Mesenchymal stem cell (in vitro differentiated cells and primary cell): ENCODE results near the gene CHMP3. TPM values are rescaled to one million over a fixed set of nuclear protein-coding genes. Genes with fewer than 3 reads are reported as not detected.

Experiments used
- DNase-seq: peaks from one replicate; pipeline ENCODE4 v3.0.0-alpha.2; 2013
- H2AFZ ChIP-seq: one replicate; pipeline ENCODE4 v1.6.1; 2013; ENCODE audit warnings: low read depth, mild to moderate bottlenecking, control low read depth, inconsistent platforms, low read length, moderate library complexity
- H2AK5ac ChIP-seq: 2 replicates; pipeline ENCODE4 v1.6.1; 2013; ENCODE audit warnings: low read length, moderate library complexity, mild to moderate bottlenecking, inconsistent platforms; ENCODE audit not compliant: severe bottlenecking
- H2BK120ac ChIP-seq: one replicate; pipeline ENCODE4 v1.6.1; 2013; ENCODE audit warnings: low read depth, mild to moderate bottlenecking, inconsistent platforms, low read length, moderate library complexity
- H2BK12ac ChIP-seq, 2 experiments: one replicate each; pipeline ENCODE4 v1.6.1; 2013; ENCODE audit warnings: inconsistent platforms in 2 of 2, low read length in 2 of 2, mild to moderate bottlenecking in 2 of 2, moderate library complexity in 2 of 2, control low read depth in 1 of 2
- H2BK15ac ChIP-seq: one replicate; pipeline ENCODE4 v1.6.1; 2013; ENCODE audit warnings: mild to moderate bottlenecking, low read depth, inconsistent platforms; ENCODE audit not compliant: poor library complexity, severe bottlenecking
- H2BK5ac ChIP-seq: 2 replicates; pipeline ENCODE4 v1.6.1; 2013; ENCODE audit warnings: low read depth, mild to moderate bottlenecking, low read length, control low read depth, inconsistent platforms; ENCODE audit not compliant: poor library complexity, severe bottlenecking
- H3K14ac ChIP-seq, 2 experiments: one replicate each; pipeline ENCODE4 v1.6.1; 2013; ENCODE audit warnings: inconsistent platforms in 2 of 2, low read length in 2 of 2, control low read depth in 1 of 2, mild to moderate bottlenecking in 1 of 2, moderate library complexity in 1 of 2
- H3K18ac ChIP-seq, 2 experiments: one replicate each; pipeline ENCODE4 v1.6.1; 2013; ENCODE audit warnings: inconsistent platforms in 2 of 2, low read length in 2 of 2, control low read depth in 1 of 2, low read depth in 1 of 2, mild to moderate bottlenecking in 1 of 2
- H3K23ac ChIP-seq, 2 experiments: one replicate each; pipeline ENCODE4 v1.6.1; 2013; ENCODE audit warnings: inconsistent platforms in 2 of 2, low read length in 2 of 2, mild to moderate bottlenecking in 2 of 2, moderate library complexity in 2 of 2, control low read depth in 1 of 2
- H3K27ac ChIP-seq: 2 replicates; pipeline ENCODE4 v1.5.1; 2013; ENCODE audit warnings: mild to moderate bottlenecking, moderate library complexity, low read length, control low read depth, inconsistent platforms; ENCODE audit not compliant: poor library complexity, severe bottlenecking
- H3K27me3 ChIP-seq, 2 experiments: 2 replicates each; pipeline versions ENCODE4 v1.6.1 to v1.7.0; 2013; ENCODE audit warnings: low read length in 2 of 2, mild to moderate bottlenecking in 2 of 2, moderate library complexity in 2 of 2, control low read depth in 1 of 2, inconsistent platforms in 1 of 2; ENCODE audit not compliant: control insufficient read depth in 1 of 2, insufficient read depth in 1 of 2
- H3K36me3 ChIP-seq, 2 experiments: 2 replicates each; pipeline versions ENCODE4 v1.6.1 to v1.7.0; 2013; ENCODE audit warnings: low read length in 2 of 2, control low read depth in 1 of 2, inconsistent platforms in 1 of 2, low read depth in 1 of 2, mild to moderate bottlenecking in 1 of 2; ENCODE audit not compliant: insufficient read depth in 2 of 2, control insufficient read depth in 1 of 2
- H3K4ac ChIP-seq, 2 experiments: one replicate each; pipeline ENCODE4 v1.6.1; 2013; ENCODE audit warnings: inconsistent platforms in 2 of 2, low read length in 2 of 2, mild to moderate bottlenecking in 2 of 2, moderate library complexity in 2 of 2, control low read depth in 1 of 2, low read depth in 1 of 2
- H3K4me1 ChIP-seq: 2 replicates; pipeline ENCODE4 v1.6.1; 2013; ENCODE audit warnings: low read depth, low read length, control low read depth; ENCODE audit not compliant: control insufficient read depth, insufficient read depth
- H3K4me2 ChIP-seq: 2 replicates; pipeline ENCODE4 v1.6.1; 2013; ENCODE audit warnings: low read length, mild to moderate bottlenecking, inconsistent platforms; ENCODE audit not compliant: poor library complexity, severe bottlenecking
- H3K4me3 ChIP-seq, 2 experiments: 2 replicates each; pipeline versions ENCODE4 v1.5.1 to v1.7.0; 2013; ENCODE audit warnings: low read length in 2 of 2, mild to moderate bottlenecking in 2 of 2, control low read depth in 1 of 2, low read depth in 1 of 2; ENCODE audit not compliant: insufficient read depth in 1 of 2
- H3K79me1 ChIP-seq: replicated peaks from 2 replicates; pipeline ENCODE4 v1.6.1; 2013; ENCODE audit warnings: mild to moderate bottlenecking, control low read depth, low read length, inconsistent platforms; ENCODE audit not compliant: poor library complexity, severe bottlenecking
- H3K9ac ChIP-seq: 2 replicates; pipeline ENCODE4 v1.7.0; 2013; ENCODE audit warnings: mild to moderate bottlenecking, low read length, moderate library complexity
- H3K9me3 ChIP-seq: 2 replicates; pipeline ENCODE4 v1.7.0; 2013; ENCODE audit warnings: mild to moderate bottlenecking, low read length; ENCODE audit not compliant: control insufficient read depth
- H4K8ac ChIP-seq: one replicate; pipeline ENCODE4 v1.6.1; 2013; ENCODE audit warnings: inconsistent platforms, mild to moderate bottlenecking, low read length, moderate library complexity
- H4K91ac ChIP-seq: one replicate; pipeline ENCODE4 v1.6.1; 2013; ENCODE audit warnings: mild to moderate bottlenecking, low read length, inconsistent platforms
- WGBS: methylation state at CpG from one replicate; pipeline ENCODE4 v1.1.7; 2013; ENCODE audit warnings: mixed read lengths; 5-methylcytosine and 5-hydroxymethylcytosine counted together
- small RNA-seq: library from polyadenylated mRNA; stranded (forward); fragments of <200 nt; extraction: miRNeasy Mini kit (QIAGEN cat#:217004); gene quantifications from one replicate; pipeline ENCODE3, GENCODE V24; 2013; ENCODE audit warnings: low read depth

CHMP3 gene

GRCh38 chr2:86454238-86454637 is 109.0 kb downstream of the CHMP3 start:
- Histone ChIP-seq H4K8ac (no peak overlapping the region), H3K4me3 (no peak overlapping the region), H3K18ac (no peak overlapping the region), H2BK12ac (no peak overlapping the region), H3K27me3 (no peaks in the 10 kb centered on the region), H3K27ac (no peak overlapping the region), H2AFZ (no peak overlapping the region), H2BK120ac (no peak overlapping the region), H3K4ac (no peak overlapping the region), H3K4me2 (no peak overlapping the region), H3K4me1 (no peaks in the 10 kb centered on the region), H2BK15ac (no peak overlapping the region), H3K14ac (no peak overlapping the region), H4K91ac (no peak overlapping the region), H3K9me3 (no peaks in the 10 kb centered on the region), H3K23ac (no peak overlapping the region), H2AK5ac (no peak overlapping the region), H3K36me3 (peaks cover 14 to 92% of the 10 kb centered on the region in 2 experiments), H2BK5ac (no peak overlapping the region), H3K79me1 (peaks cover 34% of the 10 kb centered on the region), H3K9ac (no peak overlapping the region)
- DNase-seq: no peak

- Histone ChIP-seq H4K91ac (no peak overlapping the region), H4K8ac (no peak overlapping the region), H3K4me3 (no peak overlapping the region), H2BK12ac (no peak overlapping the region), H2AFZ (no peak overlapping the region), H3K27ac (no peak overlapping the region), H3K23ac (no peak overlapping the region), H3K14ac (no peak overlapping the region), H3K9ac (no peak overlapping the region), H3K18ac (no peak overlapping the region), H2AK5ac (no peak overlapping the region), H3K4ac (no peak overlapping the region), H2BK120ac (no peak overlapping the region), H3K9me3 (no peaks in the 10 kb centered on the region), H3K4me2 (no peak overlapping the region), H2BK5ac (no peak overlapping the region), H3K27me3 (no peaks in the 10 kb centered on the region), H2BK15ac (no peak overlapping the region), H3K4me1 (no peaks in the 10 kb centered on the region), H3K36me3 (peaks cover 13 to 89% of the 10 kb centered on the region in 2 experiments), H3K79me1 (peaks cover 32% of the 10 kb centered on the region)
- no peak for DNase-seq
- 100% methylated on average over 1 of the region's 2 CpGs for WGBS
Observed at GRCh38 chr2:86453836-86454235, 109.4 kb downstream of the CHMP3 start.

Small RNA genes lying within 50 kb of the gene (small RNA-seq; reads per million reads assigned to genes)
- not detected for gene RNU6-640P
